Mucosa of descending colon (tissue), 3 donors: Measurements from ENCODE around the gene CYRIA. TPM values are rescaled to one million over a fixed set of nuclear protein-coding genes. Genes with fewer than 3 reads are reported as not detected.

Source experiments
- ATAC-seq: fragments of 200-7000 bp; cut with Tn5 transposase; one replicate; pipeline ENCODE4 v1.9.1; 2020; ENCODE audit warnings: mild to moderate bottlenecking, moderate library complexity
- DNase-seq, 3 donors: peaks; one replicate each; pipeline ENCODE4 v3.0.0-alpha.2; 2020
- H3K36me3 ChIP-seq: fragments of 200-600 bp; one replicate; pipeline ENCODE4 v1.8.0; 2021; ENCODE audit warnings: low read depth, mild to moderate bottlenecking
- H3K4me1 ChIP-seq: fragments of 200-600 bp; one replicate; pipeline ENCODE4 v1.8.0; 2021; ENCODE audit warnings: low read depth, mild to moderate bottlenecking
- H3K4me3 ChIP-seq: fragments of 200-600 bp; one replicate; pipeline ENCODE4 v1.8.0; 2021; ENCODE audit warnings: mild to moderate bottlenecking
- H3K9me3 ChIP-seq: fragments of 200-600 bp; one replicate; pipeline ENCODE4 v1.8.0; 2021; ENCODE audit warnings: mild to moderate bottlenecking
- intact Hi-C, 2 donors: fragments of 100-400 bp; cut with DNase I in 1 of 2; cut with micrococcal nuclease in 1 of 2; formaldehyde crosslinking; loops; one replicate each; pipeline versions ENCODE4 v1.11.0 to v1.11.1; 2022; cut with DNase I, micrococcal nuclease
- total RNA-seq, 3 donors: library from RNA; stranded (reverse); fragmentation: NEBNext Ultra II Directional in 2 of 3; extraction: Animal tissue kit (Norgen Biotek cat#: 25700) in 2 of 3; gene quantifications; one replicate each; pipeline versions ENCODE4 v1.2.1 to v1.2.4, GENCODE V29; 2021 to 2023
- TF ChIP-seq, protein P1 (sequence below): fragments of 200-600 bp; IDR thresholded peaks from one replicate; pipeline ENCODE4 v1.8.0; 2022; ENCODE audit warnings: antibody characterized with exemption, mild to moderate bottlenecking
- donor health status: DM: no; HTN: no; CAD: no; lungs with moderate emphysema.
- donor health status: DM: no; HTN: no; CAD: no.
- donor health status: DM: no; HTN: yes; CAD: no.

The CYRIA gene
- total RNA-seq, 3 donors from 2014 or later = 2.2 to 18.0 (median 3.5) TPM

DNA sequence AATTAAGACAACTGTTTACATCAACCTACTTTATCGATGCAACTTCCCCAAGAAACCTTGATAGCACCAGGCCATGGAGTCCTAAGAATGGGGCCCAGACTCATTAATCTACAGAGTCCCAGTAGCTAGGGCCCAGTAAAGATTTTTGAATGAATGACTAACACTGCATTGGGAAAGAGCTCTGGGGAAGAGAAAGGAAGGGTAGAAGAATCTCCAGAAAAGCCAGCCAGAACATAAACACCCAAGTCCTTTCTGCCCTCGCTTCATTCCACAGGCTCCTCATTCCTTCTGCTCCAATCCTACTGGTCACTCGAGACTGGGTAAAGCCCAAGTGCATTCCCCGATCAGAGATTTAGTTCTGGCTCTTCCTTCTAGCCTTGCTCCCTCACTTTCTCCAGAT lies 44.3 kb downstream of the CYRIA start:
- TF ChIP-seq, protein P1, sequence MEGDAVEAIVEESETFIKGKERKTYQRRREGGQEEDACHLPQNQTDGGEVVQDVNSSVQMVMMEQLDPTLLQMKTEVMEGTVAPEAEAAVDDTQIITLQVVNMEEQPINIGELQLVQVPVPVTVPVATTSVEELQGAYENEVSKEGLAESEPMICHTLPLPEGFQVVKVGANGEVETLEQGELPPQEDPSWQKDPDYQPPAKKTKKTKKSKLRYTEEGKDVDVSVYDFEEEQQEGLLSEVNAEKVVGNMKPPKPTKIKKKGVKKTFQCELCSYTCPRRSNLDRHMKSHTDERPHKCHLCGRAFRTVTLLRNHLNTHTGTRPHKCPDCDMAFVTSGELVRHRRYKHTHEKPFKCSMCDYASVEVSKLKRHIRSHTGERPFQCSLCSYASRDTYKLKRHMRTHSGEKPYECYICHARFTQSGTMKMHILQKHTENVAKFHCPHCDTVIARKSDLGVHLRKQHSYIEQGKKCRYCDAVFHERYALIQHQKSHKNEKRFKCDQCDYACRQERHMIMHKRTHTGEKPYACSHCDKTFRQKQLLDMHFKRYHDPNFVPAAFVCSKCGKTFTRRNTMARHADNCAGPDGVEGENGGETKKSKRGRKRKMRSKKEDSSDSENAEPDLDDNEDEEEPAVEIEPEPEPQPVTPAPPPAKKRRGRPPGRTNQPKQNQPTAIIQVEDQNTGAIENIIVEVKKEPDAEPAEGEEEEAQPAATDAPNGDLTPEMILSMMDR = no peak
- H3K9me3 ChIP-seq = no peaks in the 10 kb centered on the region
- H3K4me3 ChIP-seq = no peak overlapping the region
- DNase-seq (no peak), ATAC-seq (no peak)
- H3K36me3 ChIP-seq = no peaks in the 10 kb centered on the region
- peaks cover 4% of the 10 kb centered on the region for H3K4me1 ChIP-seq
- intact Hi-C loops = no loop called here

DNA sequence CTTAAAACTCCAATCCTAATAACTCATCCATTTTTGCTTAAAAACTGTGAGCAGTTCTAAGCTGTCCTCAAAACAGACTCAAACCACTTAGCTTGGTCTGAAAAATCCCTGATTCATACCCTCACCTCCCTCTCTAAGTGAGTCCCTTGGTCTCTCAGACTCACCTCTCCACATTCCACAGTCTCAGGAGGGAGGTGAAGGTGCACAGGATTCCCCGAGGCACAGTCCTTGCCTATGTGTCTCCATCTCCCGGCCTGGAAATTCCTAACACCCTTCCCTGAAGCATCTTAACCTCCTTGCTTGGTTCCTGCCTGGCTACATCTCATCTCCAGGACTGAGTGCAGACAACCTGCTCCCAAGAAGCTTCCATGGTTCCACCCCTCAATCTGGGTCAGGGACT lies 45.0 kb downstream of the CYRIA start:
- no peak for DNase-seq
- Histone ChIP-seq H3K4me3 (no peak overlapping the region), H3K36me3 (no peaks in the 10 kb centered on the region), H3K4me1 (peaks cover 4% of the 10 kb centered on the region), H3K9me3 (no peaks in the 10 kb centered on the region)
- TF ChIP-seq, protein P1 = no peak
- ATAC-seq = no peak
- intact Hi-C loops = no loop called here

DNA sequence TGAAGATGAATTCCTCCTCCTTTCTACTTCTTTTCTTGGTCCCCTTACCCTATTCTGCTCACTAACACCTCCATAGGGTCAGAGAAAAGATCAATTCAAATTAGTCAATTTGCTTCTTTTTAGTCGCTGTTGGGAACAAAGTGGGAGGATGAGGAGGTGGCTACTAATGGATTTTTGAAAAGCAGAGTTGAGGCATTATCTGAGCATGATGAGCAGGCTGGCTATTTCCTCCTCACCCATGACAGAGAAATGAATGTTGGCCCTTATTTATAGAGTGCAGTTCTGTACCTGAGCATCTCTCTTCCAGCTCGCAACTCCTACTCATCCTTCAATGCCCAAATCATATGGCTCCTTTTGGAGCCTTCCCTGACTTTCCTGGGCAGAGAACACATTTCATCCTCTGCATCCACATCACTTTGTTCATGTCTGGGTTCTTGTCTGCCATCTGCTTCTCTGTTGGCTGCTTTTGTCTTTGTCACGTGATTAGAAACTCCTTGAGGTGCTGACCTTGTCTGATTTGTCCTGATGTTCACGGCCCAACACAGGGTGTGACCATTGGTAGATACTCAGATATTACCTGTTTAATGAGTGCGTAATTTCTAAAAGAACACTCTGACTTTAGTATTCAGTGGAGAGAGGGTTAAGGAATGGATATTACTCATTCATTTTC lies 45.9 kb downstream of the CYRIA start:
- DNase-seq (no peak), ATAC-seq (no peak)
- H3K9me3 ChIP-seq = no peaks in the 10 kb centered on the region
- H3K4me3 ChIP-seq = no peak overlapping the region
- TF ChIP-seq, protein P1 = no peak
- no peaks in the 10 kb centered on the region for H3K36me3 ChIP-seq
- intact Hi-C loops = loop anchor here (5.0 to 10.0 kb wide), 2 partner anchors 135 to 138 kb away; no protein-coding TSS in a partner anchor
- peaks cover 4% of the 10 kb centered on the region for H3K4me1 ChIP-seq

DNA sequence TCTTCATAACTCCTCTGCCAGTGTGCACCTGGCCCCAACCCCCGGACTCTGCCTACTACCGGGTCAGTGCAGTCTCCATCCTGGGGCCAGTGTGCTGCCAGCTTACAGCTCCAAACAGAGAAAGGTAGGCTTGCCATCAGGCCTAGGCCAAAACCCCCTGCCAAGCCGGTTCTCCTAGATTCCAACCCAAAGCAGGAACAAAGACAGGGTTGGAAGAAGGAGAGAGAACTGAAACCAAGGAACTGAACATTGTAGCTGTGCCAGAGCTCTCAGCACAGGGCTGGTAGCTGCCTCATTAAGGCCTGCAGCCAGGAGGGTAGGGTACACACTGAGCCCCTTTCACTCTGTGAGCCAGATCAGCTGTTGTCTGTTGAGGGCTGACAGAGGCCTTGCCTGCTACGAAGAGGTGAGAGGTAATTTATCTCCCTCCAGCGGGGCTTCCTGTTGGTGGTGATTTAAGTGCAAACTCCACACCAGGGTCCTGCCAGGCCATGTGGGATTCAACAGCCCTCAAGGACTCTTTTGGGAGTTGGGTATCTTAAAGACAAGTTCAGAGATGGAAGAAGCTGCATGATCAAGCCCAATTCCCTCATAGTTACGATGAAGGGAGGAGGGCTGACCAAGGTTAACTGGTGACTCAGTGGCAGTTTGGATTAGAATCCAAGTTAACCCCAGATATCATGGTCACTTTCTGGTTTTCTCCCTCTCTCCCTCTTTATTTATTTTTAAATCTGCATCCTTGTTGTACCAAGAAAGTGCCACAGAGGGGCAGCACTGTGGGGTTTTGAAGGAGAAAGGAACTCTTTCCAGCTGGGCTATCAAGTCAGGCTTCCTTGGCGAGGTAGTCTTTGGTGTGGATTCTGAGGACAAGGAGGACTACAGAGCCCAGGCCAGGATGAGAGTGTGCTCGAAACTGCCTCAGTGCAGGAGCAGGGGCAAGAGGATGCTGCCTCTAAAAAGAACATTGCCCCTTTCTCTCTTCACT lies 48.1 kb downstream of the CYRIA start:
- no peak overlapping the region for H3K4me3 ChIP-seq
- H3K36me3 ChIP-seq = no peaks in the 10 kb centered on the region
- TF ChIP-seq, protein P1 = no peak
- ATAC-seq (peak; percentile 23), DNase-seq (no peak)
- no peaks in the 10 kb centered on the region for H3K4me1 ChIP-seq
- intact Hi-C loops = loop anchor here (5.0 to 10.0 kb wide), 2 partner anchors 137 to 140 kb away; no protein-coding TSS in a partner anchor
- no peaks in the 10 kb centered on the region for H3K9me3 ChIP-seq
